HEK293T (cell line): Measurements from ENCODE around the gene KRTAP10-10.
A peak's percentile ranks its signal among the peaks of the same experiment; 100 is the strongest.
"Not testable (repeated sequence)": the region's sequence is repeated elsewhere in the genome, so short reads cannot be mapped to it uniquely, and the experiment has no call there.

ENCODE experiments used
- CTCF ChIA-PET: fragments of 350-600 bp; formaldehyde crosslinking; extraction: SDS; loops from one replicate; lab custom pipeline; 2021; ENCODE audit warnings: antibody characterized with exemption, inconsistent platforms; lab: Yijun Ruan, JAX
- POLR2A ChIA-PET: fragments of 350-600 bp; formaldehyde crosslinking; extraction: SDS; loops from one replicate; lab custom pipeline; 2020; ENCODE audit warnings: antibody characterized with exemption, inconsistent platforms; lab: Yijun Ruan, JAX
- DNase-seq: peaks from one replicate; pipeline ENCODE4 v3.0.0; 2012; ENCODE audit warnings: mixed read lengths; ENCODE audit errors: extremely low spot score
- ARNT ChIP-seq: fragments of 450-650 bp; IDR thresholded peaks from 2 replicates; pipeline ENCODE4 v1.6.1; 2017; ENCODE audit warnings: mild to moderate bottlenecking
- BHLHE40 ChIP-seq: fragments of 450-650 bp; IDR thresholded peaks from 2 replicates; pipeline ENCODE4 v1.6.1; 2016; ENCODE audit warnings: mild to moderate bottlenecking, moderate library complexity, borderline replicate concordance
- CTBP1 ChIP-seq: fragments of 450-650 bp; IDR thresholded peaks from 2 replicates; pipeline ENCODE4 v1.6.1; 2016; ENCODE audit warnings: borderline replicate concordance
- ELF4 ChIP-seq: fragments of 450-650 bp; IDR thresholded peaks from 2 replicates; pipeline ENCODE4 v1.6.1; 2017; ENCODE audit warnings: antibody characterized with exemption
- FOXA1 ChIP-seq: fragments of 450-650 bp; IDR thresholded peaks from 2 replicates; pipeline ENCODE4 v1.6.1; 2016; ENCODE audit warnings: mild to moderate bottlenecking
- FOXK2 ChIP-seq: fragments of 450-650 bp; IDR thresholded peaks from 2 replicates; pipeline ENCODE4 v1.6.1; 2016; ENCODE audit warnings: mild to moderate bottlenecking
- FOXM1 ChIP-seq: fragments of 450-650 bp; IDR thresholded peaks from 2 replicates; pipeline ENCODE4 v1.6.1; 2017; ENCODE audit warnings: mild to moderate bottlenecking, borderline replicate concordance
- HDGF ChIP-seq: fragments of 450-650 bp; IDR thresholded peaks from 2 replicates; pipeline ENCODE4 v1.6.1; 2017; ENCODE audit warnings: antibody characterized with exemption, borderline replicate concordance
- L3MBTL2 ChIP-seq: fragments of 450-650 bp; conservative IDR thresholded peaks from 2 replicates; pipeline ENCODE4 v1.6.1; 2016; ENCODE audit warnings: mild to moderate bottlenecking
- LEF1 ChIP-seq: fragments of 450-650 bp; IDR thresholded peaks from 2 replicates; pipeline ENCODE4 v1.6.1; 2017; ENCODE audit warnings: mild to moderate bottlenecking, borderline replicate concordance
- NFRKB ChIP-seq: fragments of 450-650 bp; IDR thresholded peaks from 2 replicates; pipeline ENCODE4 v1.6.1; 2016; ENCODE audit warnings: mild to moderate bottlenecking, moderate library complexity
- SP1 ChIP-seq: fragments of 450-650 bp; IDR thresholded peaks from 2 replicates; pipeline ENCODE4 v1.6.1; 2017
- SUZ12 ChIP-seq: fragments of 450-650 bp; IDR thresholded peaks from 2 replicates; pipeline ENCODE4 v1.6.1; 2016; ENCODE audit warnings: mild to moderate bottlenecking
- TARDBP ChIP-seq: fragments of 450-650 bp; IDR thresholded peaks from 2 replicates; pipeline ENCODE4 v1.6.1; 2016
- ZNF384 ChIP-seq: fragments of 450-650 bp; IDR thresholded peaks from 2 replicates; pipeline ENCODE4 v1.6.1; 2016
- TF ChIP-seq, protein P1 (sequence below): fragments of 450-650 bp; IDR thresholded peaks from 2 replicates; pipeline ENCODE4 v1.6.1; 2016

The KRTAP10-10 gene

DNA sequence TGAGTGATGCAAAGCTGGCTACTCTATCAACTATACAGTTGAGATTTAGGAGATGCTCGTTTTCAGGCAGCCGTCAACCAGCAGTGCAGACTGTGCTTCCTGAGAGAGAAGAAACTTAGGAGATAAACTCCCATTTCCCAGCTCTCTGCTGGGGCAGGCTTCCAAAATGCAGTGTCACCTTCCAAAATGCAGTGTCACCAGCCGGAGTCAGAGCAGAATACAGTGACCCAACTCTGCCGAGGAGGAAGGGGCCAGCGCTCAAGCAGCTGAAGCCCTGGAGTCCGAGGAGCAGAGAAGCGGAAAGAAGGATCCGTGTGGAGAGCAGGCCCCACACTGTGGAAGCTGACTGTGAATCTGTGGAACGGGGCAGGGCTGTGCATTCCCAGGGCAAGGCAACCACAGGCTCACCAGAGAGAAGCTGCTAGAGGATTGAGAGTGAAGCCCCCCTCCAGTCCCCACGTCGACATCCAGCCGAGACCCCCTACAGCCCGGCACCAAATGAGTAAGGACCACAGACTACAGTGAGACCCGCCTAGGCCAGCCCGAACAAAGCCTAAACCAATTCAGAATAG lies 45.5 kb downstream of the KRTAP10-10 start:
- no peak for TF ChIP-seq HDGF
- DNase-seq: no peak
- CTCF ChIA-PET: no interaction called here
- POLR2A ChIA-PET: no interaction called here

DNA sequence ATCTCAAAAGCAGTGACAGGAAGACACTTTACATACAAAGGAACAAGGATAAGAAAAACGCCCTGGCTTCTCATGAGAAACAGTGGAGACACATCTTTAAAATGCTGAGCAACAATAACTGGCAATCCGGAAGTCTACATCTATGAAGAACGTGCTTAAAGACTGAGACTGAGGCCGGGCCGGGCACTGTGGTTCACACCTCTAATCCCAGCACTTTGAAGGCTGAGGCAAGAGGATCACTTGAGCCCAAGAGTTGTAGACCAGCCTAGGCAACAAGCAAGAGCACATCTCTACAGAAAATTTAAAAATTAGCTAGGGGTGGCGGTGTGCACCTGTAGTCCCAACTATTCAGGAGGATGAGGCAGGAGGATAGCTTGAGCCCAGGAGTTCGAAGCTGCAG lies 46.9 kb downstream of the KRTAP10-10 start:
- TF ChIP-seq FOXM1: no peak
- ChIA-PET CTCF (interaction anchor here (0.6 to 1.1 kb wide), 2 partner anchors 52 to 58 kb away, joined by 3 to 4 read pairs; no protein-coding TSS in a partner anchor), POLR2A (no interaction called here)

DNA sequence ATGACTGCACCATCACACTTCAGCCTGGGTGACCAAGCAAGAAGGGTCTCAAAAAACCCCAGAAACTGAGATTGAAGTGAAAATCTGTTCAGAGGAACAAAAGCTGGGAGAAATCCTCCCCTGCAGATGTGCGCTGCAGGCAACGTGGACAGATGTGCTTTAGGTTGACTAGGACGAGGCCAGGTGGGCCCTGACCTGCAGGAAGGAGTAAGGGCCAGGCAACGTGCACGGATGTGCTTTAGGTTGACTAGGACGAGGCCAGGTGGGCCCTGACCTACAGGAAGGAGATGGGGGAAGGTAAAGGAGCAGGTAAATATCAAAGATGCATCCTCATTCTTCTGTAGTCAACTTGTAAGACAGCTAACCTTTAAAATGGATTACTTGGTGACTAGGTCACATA lies 47.3 kb downstream of the KRTAP10-10 start:
- POLR2A ChIA-PET: no interaction called here
- no peak for DNase-seq
- no peak for TF ChIP-seq FOXK2
- no peak for TF ChIP-seq LEF1
- TF ChIP-seq ARNT: no peak
- TF ChIP-seq BHLHE40: no peak
- no peak for TF ChIP-seq NFRKB
- no peak for TF ChIP-seq TARDBP
- no peak for TF ChIP-seq FOXM1
- TF ChIP-seq SUZ12: no peak
- no peak for TF ChIP-seq HDGF
- no peak for TF ChIP-seq L3MBTL2
- no peak for TF ChIP-seq FOXA1
- TF ChIP-seq CTBP1: no peak
- CTCF ChIA-PET: interaction anchor here (1.1 kb wide), 1 partner anchor 58 kb away, joined by 4 read pairs; no protein-coding TSS in a partner anchor

More for the DNA sequence above, 46.9 kb downstream of the KRTAP10-10 start:
- no peak for DNase-seq

DNA sequence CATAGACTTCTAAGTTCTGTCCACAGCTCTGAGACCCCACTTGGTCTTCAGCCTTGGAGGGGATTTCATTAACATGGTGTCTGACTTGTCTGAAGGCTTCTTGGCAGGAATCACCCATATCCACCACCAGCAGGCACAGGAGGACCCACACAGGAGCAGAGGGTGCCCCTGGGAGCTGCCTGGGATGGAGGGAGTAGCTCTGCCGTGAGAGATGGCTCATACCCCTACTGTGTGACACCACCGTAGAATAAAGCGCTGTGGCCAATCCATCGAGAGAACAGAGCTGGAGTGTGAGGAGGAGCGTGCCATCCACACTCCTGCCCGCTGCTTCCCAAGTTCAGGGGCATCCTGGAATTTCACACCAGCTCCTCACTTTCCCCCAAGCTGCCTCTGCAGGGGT lies 47.9 kb downstream of the KRTAP10-10 start:
- CTCF ChIA-PET: interaction anchor here (1.1 kb wide), 1 partner anchor 57 kb away, joined by 4 read pairs; no protein-coding TSS in a partner anchor
- DNase-seq, POLR2A ChIA-PET: not testable (repeated sequence)

DNA sequence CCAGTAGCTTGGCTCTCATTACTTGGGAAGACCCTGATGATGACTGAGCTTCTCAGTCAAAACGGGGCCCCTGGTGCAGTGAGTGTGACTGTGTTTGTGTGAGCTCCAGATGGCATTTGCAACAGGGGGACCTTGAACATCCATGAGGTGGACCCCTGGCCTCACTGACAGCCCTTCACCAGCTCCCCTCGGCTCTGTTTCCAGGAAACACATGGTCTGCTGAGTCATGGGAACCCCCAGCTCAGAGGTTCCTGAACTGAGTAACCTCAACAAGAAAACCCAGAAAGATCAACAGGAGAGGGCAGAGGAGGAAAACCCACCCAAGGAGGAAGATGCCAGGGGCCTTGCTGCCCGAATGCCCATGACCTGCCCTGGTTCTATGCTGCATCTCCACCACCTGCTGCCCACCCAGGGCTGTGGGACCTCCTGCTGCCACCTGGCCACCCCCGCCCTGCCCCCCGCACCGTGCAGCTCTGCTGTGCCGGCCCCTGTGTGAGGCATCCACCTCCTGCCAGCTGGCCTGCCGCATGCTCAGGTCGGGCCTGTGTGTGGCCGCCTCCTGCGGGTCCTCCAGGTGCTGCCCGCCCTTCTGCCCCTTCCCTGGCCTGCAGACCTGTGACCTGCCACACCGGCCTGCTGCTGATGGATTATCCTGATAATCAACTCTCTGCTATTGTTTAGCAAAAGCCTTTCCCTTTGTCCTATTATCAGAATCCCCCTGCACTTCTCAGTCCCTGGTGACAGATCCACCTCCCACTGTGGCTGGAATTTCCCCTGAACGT lies 49.0 kb downstream of the KRTAP10-10 start:
- TF ChIP-seq SUZ12: no peak
- TF ChIP-seq LEF1: no peak
- no peak for TF ChIP-seq ELF4
- no peak for TF ChIP-seq BHLHE40
- no peak for TF ChIP-seq ARNT
- TF ChIP-seq FOXA1: no peak
- TF ChIP-seq FOXK2: no peak
- TF ChIP-seq NFRKB: no peak
- no peak for TF ChIP-seq CTBP1
- no peak for TF ChIP-seq TARDBP
- TF ChIP-seq FOXM1: no peak
- no peak for TF ChIP-seq SP1
- no peak for TF ChIP-seq ZNF384
- TF ChIP-seq HDGF: no peak
- TF ChIP-seq, protein P1, sequence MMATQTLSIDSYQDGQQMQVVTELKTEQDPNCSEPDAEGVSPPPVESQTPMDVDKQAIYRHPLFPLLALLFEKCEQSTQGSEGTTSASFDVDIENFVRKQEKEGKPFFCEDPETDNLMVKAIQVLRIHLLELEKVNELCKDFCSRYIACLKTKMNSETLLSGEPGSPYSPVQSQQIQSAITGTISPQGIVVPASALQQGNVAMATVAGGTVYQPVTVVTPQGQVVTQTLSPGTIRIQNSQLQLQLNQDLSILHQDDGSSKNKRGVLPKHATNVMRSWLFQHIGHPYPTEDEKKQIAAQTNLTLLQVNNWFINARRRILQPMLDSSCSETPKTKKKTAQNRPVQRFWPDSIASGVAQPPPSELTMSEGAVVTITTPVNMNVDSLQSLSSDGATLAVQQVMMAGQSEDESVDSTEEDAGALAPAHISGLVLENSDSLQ: no peak
- TF ChIP-seq L3MBTL2: no peak
- POLR2A ChIA-PET: no interaction called here
- CTCF ChIA-PET: no interaction called here
- no peak for DNase-seq

DNA sequence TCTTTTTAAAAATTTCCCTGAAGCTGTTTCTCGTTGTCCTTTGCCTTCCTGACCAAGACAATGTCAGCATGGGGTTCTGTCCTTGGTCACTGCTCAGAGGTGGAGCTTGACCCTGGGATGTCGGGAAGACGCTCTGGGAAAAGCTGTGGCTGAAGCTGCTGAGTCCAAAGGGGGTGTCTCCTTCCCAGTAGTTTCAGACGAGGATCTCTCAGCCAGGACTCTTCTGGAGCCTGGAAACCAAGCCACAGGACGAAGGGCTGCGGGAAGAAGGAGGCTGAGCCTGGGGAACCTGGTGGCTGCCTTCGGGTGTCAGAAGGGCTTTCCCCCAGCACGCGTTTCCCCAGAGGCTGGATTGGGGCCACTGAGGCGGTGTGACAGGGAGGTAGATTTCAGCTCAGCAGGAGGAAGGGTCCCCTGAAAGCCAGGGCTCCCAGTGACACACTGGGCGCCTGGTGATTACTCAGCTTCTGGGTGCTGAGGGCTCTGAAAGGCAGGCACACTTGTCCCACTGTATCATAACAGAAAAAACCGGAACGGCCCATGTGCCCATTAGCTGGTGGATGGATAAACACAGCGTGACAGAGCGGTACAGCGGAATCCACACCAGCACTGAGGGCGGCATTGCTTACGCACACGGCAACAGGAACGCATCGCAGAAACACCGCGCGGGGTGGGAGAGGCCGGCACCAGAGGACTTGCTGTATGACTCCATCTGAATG lies 49.8 kb downstream of the KRTAP10-10 start:
- ChIA-PET CTCF (no interaction called here), POLR2A (no interaction called here)
- TF ChIP-seq ELF4 (no peak), LEF1 (no peak), ARNT (no peak), FOXA1 (no peak), FOXM1 (no peak)
- no peak for DNase-seq

DNA sequence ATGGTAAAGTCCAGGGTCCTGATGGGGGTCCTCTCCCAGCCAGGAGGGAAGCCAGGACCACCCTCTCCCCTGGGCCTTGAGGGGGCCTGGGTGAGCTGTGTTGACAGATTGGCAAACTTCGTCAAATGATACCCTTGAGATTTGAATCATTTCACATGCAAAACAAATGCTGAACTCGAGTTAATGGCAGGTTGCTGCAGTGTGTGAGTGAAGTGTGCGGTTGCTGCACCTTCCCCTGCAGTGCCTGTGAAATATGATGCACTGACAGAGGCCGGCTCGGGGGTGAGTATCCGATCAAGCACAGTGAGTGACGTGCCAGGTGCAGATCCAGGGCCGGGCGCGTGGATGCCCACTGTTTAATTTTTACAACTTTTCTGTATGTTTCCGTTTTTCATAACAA lies 50.5 kb downstream of the KRTAP10-10 start:
- no peak for TF ChIP-seq TARDBP
- TF ChIP-seq, protein P1: peak; percentile 61; the same call in 1 of the 2 replicates

More for the DNA sequence above, 50.5 kb downstream of the KRTAP10-10 start:
- no peak for DNase-seq
- ChIA-PET POLR2A (no interaction called here), CTCF (no interaction called here)
